ENCODE data around the gene SLC35F1.

The SLC35F1 gene

GRCh38 chr6:118356054-118356453 is 449.0 kb downstream of the SLC35F1 start:
- FAIRE-seq (no peak), DNase-seq (ENCODE audit: insufficient read length, low spot score) (no peak)
- TF ChIP-seq CTCF (IDR thresholded peaks at IDR 0.05; ENCODE audit: insufficient read depth, missing control alignments) = no peak

- TF ChIP-seq CTCF (IDR thresholded peaks at IDR 0.05; ENCODE audit: insufficient read depth, missing control alignments) = no peak
- DNase-seq (ENCODE audit: insufficient read length, low spot score) (no peak), FAIRE-seq (no peak)
Measured at GRCh38 chr6:118356686-118357085, 449.6 kb downstream of the SLC35F1 start.
